ENCODE data around the gene PRR19.
"Not testable (repeated sequence)": the region's sequence is repeated elsewhere in the genome, so short reads cannot be mapped to it uniquely, and the experiment has no call there.

Gene PRR19

GRCh38 chr19:42326969-42327368 is 25.0 kb downstream of the PRR19 start:
- DNase-seq (ENCODE audit: low spot score) = no peak

GRCh38 chr19:42327381-42327780 is 25.4 kb downstream of the PRR19 start:
- DNase-seq (ENCODE audit: low spot score) = no peak

GRCh38 chr19:42328106-42328505 is 26.2 kb downstream of the PRR19 start:
- DNase-seq (ENCODE audit: low spot score) = no peak

GRCh38 chr19:42328854-42329253 is 26.9 kb downstream of the PRR19 start:
- DNase-seq (ENCODE audit: low spot score) = no peak

GRCh38 chr19:42330241-42330711 is 28.3 kb downstream of the PRR19 start:
- no peak for DNase-seq (ENCODE audit: low spot score)

- not testable (repeated sequence) for DNase-seq (ENCODE audit: low spot score)
These were observed 29.4 kb downstream of the PRR19 start for GRCh38 chr19:42331333-42331732.

- DNase-seq (ENCODE audit: low spot score) = no peak
These were observed 30.1 kb downstream of the PRR19 start for GRCh38 chr19:42332059-42332458.

GRCh38 chr19:42333018-42333417 is 31.1 kb downstream of the PRR19 start:
- no peak for DNase-seq (ENCODE audit: low spot score)

GRCh38 chr19:42333975-42334696 is 32.2 kb downstream of the PRR19 start:
- DNase-seq (ENCODE audit: low spot score) = no peak

- DNase-seq (ENCODE audit: low spot score) = no peak
These were observed 32.9 kb downstream of the PRR19 start for GRCh38 chr19:42334697-42335373.

GRCh38 chr19:42335374-42335936 is 33.5 kb downstream of the PRR19 start:
- no peak for DNase-seq (ENCODE audit: low spot score)

GRCh38 chr19:42335971-42336370 is 34.0 kb downstream of the PRR19 start:
- DNase-seq (ENCODE audit: low spot score) = no peak

- not testable (repeated sequence) for DNase-seq (ENCODE audit: low spot score)
These were observed 37.4 kb downstream of the PRR19 start for GRCh38 chr19:42339126-42339860.

- DNase-seq (ENCODE audit: low spot score) = not testable (repeated sequence)
These were observed 38.0 kb downstream of the PRR19 start for GRCh38 chr19:42339922-42340321.

- no peak for DNase-seq (ENCODE audit: low spot score)
These were observed 41.6 kb downstream of the PRR19 start for GRCh38 chr19:42343344-42344110.

- DNase-seq (ENCODE audit: low spot score) = no peak
These were observed 42.5 kb downstream of the PRR19 start for GRCh38 chr19:42344336-42344893.

GRCh38 chr19:42345191-42345812 is 43.4 kb downstream of the PRR19 start:
- DNase-seq (ENCODE audit: low spot score) = no peak

GRCh38 chr19:42348211-42348610 is 46.3 kb downstream of the PRR19 start:
- DNase-seq (ENCODE audit: low spot score) = no peak

GRCh38 chr19:42349378-42350107 is 47.6 kb downstream of the PRR19 start:
- no peak for DNase-seq (ENCODE audit: low spot score)

- no peak for DNase-seq (ENCODE audit: low spot score)
These were observed 48.5 kb downstream of the PRR19 start for GRCh38 chr19:42350417-42350816.
